Activated CD8-positive, alpha-beta T cell treated with anti-CD3 and anti-CD28 coated beads, Interleukin-2, amount 10 ng/mL, durations not matched to agents 7 days and 5 days (primary cell): ENCODE measurements around the gene USP54. TPM values are rescaled to one million over a fixed set of nuclear protein-coding genes. Genes with fewer than 3 reads are reported as not detected.
A peak's percentile ranks its signal among the peaks of the same experiment; 100 is the strongest.
"Not testable (repeated sequence)": the region's sequence is repeated elsewhere in the genome, so short reads cannot be mapped to it uniquely, and the experiment has no call there.

ENCODE experiments used
- ATAC-seq: fragments of 150-1000 bp; cut with Tn5 transposase; one replicate; pipeline ENCODE4 v1.10.0; 2021; ENCODE audit warnings: moderate library complexity
- CTCF ChIA-PET: fragments of 350-600 bp; sonication (Branson Sonifier 250); formaldehyde crosslinking; loops from one replicate; lab custom pipeline; 2021; ENCODE audit warnings: antibody characterized with exemption; lab: Charles Lee
- POLR2A ChIA-PET: fragments of 350-600 bp; sonication (Branson Sonifier 250); formaldehyde crosslinking; loops from one replicate; lab custom pipeline; 2021; ENCODE audit warnings: antibody characterized with exemption; lab: Charles Lee
- DNase-seq: peaks from one replicate; pipeline ENCODE4 v3.0.0-alpha.2; 2020
- H3K27ac Mint-ChIP-seq: one replicate; pipeline ENCODE4 v1.8.0; 2021; ENCODE audit warnings: mild to moderate bottlenecking, mixed read lengths
- H3K27me3 Mint-ChIP-seq: one replicate; pipeline ENCODE4 v1.8.0; 2021; ENCODE audit warnings: low read depth, mixed read lengths
- H3K36me3 Mint-ChIP-seq: one replicate; pipeline ENCODE4 v1.8.0; 2021; ENCODE audit warnings: low read depth, mixed read lengths
- H3K4me1 Mint-ChIP-seq: one replicate; pipeline ENCODE4 v1.8.0; 2021; ENCODE audit warnings: low read depth, mixed read lengths
- H3K4me3 Mint-ChIP-seq: one replicate; pipeline ENCODE4 v1.8.0; 2021; ENCODE audit warnings: mild to moderate bottlenecking, mixed read lengths
- H3K9me3 Mint-ChIP-seq: one replicate; pipeline ENCODE4 v1.8.0; 2022; ENCODE audit warnings: mixed read lengths; ENCODE audit not compliant: insufficient read depth
- total RNA-seq, 2 experiments: library from RNA; stranded (reverse); gene quantifications; one replicate each; pipeline ENCODE4 v1.2.3, GENCODE V29; 2021

The USP54 gene
- total RNA-seq, 2 experiments from 2014 or later: 3.7 to 4.3 TPM

DNA sequence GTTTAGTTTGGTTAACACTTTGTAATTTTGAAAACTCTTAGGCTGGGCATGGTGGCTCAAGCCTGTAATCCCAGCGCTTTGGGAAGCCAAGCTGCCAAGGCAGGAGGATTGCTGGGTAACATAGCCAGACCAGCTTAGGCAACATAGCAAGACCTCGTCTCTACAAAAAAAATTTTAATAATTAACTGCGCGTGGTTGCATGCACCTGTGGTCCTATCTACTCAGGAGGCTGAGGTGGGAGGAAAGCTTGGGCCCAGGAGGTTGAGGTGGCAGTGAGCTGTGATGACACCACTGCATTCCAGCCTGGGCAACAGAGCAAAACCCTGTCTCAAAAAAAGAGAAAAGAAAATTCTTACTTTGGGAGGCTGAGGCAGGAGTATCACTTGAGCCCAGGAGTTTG, 31.9 kb upstream of the USP54 start:
- no peak for DNase-seq
- POLR2A ChIA-PET: interaction anchor here (0.6 kb wide), 1 partner anchor 390 kb away, joined by 3 read pairs; no protein-coding TSS in a partner anchor
- no peak for ATAC-seq
- no peak overlapping the region for H3K4me3 Mint-ChIP-seq
- peaks cover 26% of the 10 kb centered on the region for H3K4me1 Mint-ChIP-seq
- CTCF ChIA-PET: interaction anchor here (0.6 to 1.4 kb wide), 3 partner anchors 78 to 798 kb away, joined by 3 to 5 read pairs (median 4); no protein-coding TSS in a partner anchor
- H3K27me3 Mint-ChIP-seq: no peaks in the 10 kb centered on the region
- H3K27ac Mint-ChIP-seq: no peak overlapping the region
- no peaks in the 10 kb centered on the region for H3K9me3 Mint-ChIP-seq
- peaks cover 3% of the 10 kb centered on the region for H3K36me3 Mint-ChIP-seq

DNA sequence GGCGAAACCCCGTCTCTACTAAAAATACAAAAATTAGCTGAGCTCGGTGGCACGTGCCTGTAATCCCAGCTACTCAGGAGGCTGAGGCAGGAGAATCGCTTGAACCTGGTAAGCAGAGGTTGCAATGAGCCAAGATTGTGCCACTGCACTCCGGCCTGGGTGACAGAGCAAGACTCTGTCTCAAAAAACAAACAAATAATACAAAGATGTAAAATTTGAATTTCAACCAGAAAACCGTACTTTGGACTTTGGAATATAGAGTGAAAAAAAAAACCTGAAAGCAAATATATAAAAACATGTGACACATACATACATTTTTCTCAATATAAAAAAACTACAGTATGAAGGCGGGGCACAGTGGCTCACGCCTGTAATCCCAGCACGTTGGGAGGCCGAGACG, 29.8 kb upstream of the USP54 start:
- CTCF ChIA-PET: interaction anchor here (1.7 kb wide), 2 partner anchors 9 to 23 kb away, joined by 3 to 7 read pairs; no protein-coding TSS in a partner anchor
- H3K4me3 Mint-ChIP-seq, H3K36me3 Mint-ChIP-seq, DNase-seq, H3K27me3 Mint-ChIP-seq, ATAC-seq, POLR2A ChIA-PET, H3K4me1 Mint-ChIP-seq, H3K9me3 Mint-ChIP-seq, H3K27ac Mint-ChIP-seq: not testable (repeated sequence)

GRCh38 chr10:73617143-73617542, 26.0 kb upstream of the USP54 start:
- POLR2A ChIA-PET: interaction anchor here (1.0 kb wide), 1 partner anchor 122 kb away, joined by 4 read pairs; the partner anchor contains the start of gene PPP3CB
- CTCF ChIA-PET: interaction anchor here (1.1 to 1.9 kb wide), 2 partner anchors 27 to 88 kb away, joined by 4 to 5 read pairs; no protein-coding TSS in a partner anchor
- H3K4me1 Mint-ChIP-seq, H3K27me3 Mint-ChIP-seq, ATAC-seq, DNase-seq, H3K27ac Mint-ChIP-seq, H3K4me3 Mint-ChIP-seq, H3K36me3 Mint-ChIP-seq, H3K9me3 Mint-ChIP-seq: not testable (repeated sequence)

DNA sequence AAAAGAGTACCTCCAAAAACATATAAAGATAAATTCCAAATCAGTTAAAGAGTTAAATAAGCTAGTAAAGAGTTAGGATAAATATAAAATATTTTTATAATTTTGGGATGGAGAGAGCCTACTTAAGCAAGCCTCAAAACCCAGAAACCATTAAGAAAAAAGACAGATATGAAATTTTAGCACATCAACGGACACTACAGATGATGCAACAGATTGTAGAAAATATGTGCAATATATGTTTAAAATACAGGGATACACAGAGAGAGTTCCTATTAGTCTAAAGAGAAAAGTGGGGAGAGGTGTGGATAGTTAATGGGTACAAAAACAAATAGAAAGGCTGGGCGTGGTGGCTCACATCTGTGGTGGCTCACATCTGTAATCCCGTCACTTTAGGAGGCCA, 23.6 kb upstream of the USP54 start:
- Mint-ChIP-seq H3K4me3 (no peak overlapping the region), H3K9me3 (no peaks in the 10 kb centered on the region), H3K27me3 (no peaks in the 10 kb centered on the region), H3K27ac (no peak overlapping the region), H3K36me3 (no peaks in the 10 kb centered on the region), H3K4me1 (no peaks in the 10 kb centered on the region)
- POLR2A ChIA-PET: no interaction called here
- no peak for DNase-seq
- ATAC-seq: no peak
- CTCF ChIA-PET: no interaction called here

GRCh38 chr10:73609116-73609515, 18.0 kb upstream of the USP54 start:
- ATAC-seq (no peak), DNase-seq (no peak)
- H3K9me3 Mint-ChIP-seq: no peaks in the 10 kb centered on the region
- CTCF ChIA-PET: interaction anchor here (0.8 to 1.3 kb wide), 2 partner anchors 57 to 79 kb away, joined by 3 to 4 read pairs; no protein-coding TSS in a partner anchor
- no peak overlapping the region for H3K4me3 Mint-ChIP-seq
- no peaks in the 10 kb centered on the region for H3K27me3 Mint-ChIP-seq
- peaks cover 2% of the 10 kb centered on the region for H3K4me1 Mint-ChIP-seq
- H3K36me3 Mint-ChIP-seq: no peaks in the 10 kb centered on the region
- POLR2A ChIA-PET: interaction anchor here (0.7 to 1.4 kb wide), 2 partner anchors 8 to 17 kb away, joined by 3 read pairs; no protein-coding TSS in a partner anchor
- H3K27ac Mint-ChIP-seq: no peak overlapping the region

- no peak overlapping the region for H3K27ac Mint-ChIP-seq
- H3K36me3 Mint-ChIP-seq: no peaks in the 10 kb centered on the region
- H3K4me3 Mint-ChIP-seq: no peak overlapping the region
- no peak for DNase-seq
- H3K4me1 Mint-ChIP-seq: no peaks in the 10 kb centered on the region
- peaks cover 2% of the 10 kb centered on the region for H3K27me3 Mint-ChIP-seq
- CTCF ChIA-PET: interaction anchor here (1.1 to 1.8 kb wide), 3 partner anchors 10 to 42 kb away, joined by 3 to 9 read pairs (median 4); no protein-coding TSS in a partner anchor
- ATAC-seq: no peak
- H3K9me3 Mint-ChIP-seq: no peaks in the 10 kb centered on the region
- POLR2A ChIA-PET: interaction anchor here (1.1 kb wide), 1 partner anchor 8 kb away, joined by 3 read pairs; no protein-coding TSS in a partner anchor
Measured at GRCh38 chr10:73601486-73601921, 10.4 kb upstream of the USP54 start.

DNA sequence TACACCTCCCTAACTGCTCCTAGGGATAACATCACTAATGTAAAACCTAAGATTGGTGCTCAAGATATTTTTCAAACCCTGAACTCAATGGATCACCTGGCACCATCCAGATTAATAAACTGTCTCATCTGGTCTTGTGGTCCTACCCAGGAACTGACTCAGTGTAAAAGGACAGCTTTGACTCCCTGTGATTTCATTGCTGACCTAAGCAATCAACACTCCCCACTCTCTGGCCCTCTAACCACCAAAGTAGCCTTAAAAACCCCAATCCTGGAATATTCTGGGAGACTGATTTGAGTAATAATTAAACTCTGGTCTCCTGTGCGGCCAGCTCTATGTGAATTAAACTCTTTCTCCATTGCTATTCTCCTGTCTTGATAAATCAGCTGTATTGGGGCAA, 6.2 kb upstream of the USP54 start:
- peaks cover 2% of the 10 kb centered on the region for H3K4me1 Mint-ChIP-seq
- DNase-seq (no peak), ATAC-seq (no peak)
- H3K4me3 Mint-ChIP-seq: no peak overlapping the region
- H3K36me3 Mint-ChIP-seq: no peaks in the 10 kb centered on the region
- H3K27me3 Mint-ChIP-seq: peaks cover 2% of the 10 kb centered on the region
- ChIA-PET POLR2A (no interaction called here), CTCF (no interaction called here)
- H3K9me3 Mint-ChIP-seq: no peaks in the 10 kb centered on the region
- H3K27ac Mint-ChIP-seq: no peak overlapping the region

GRCh38 chr10:73593812-73594211, 2.7 kb upstream of the USP54 start:
- no peaks in the 10 kb centered on the region for H3K36me3 Mint-ChIP-seq
- no peak overlapping the region for H3K27ac Mint-ChIP-seq
- POLR2A ChIA-PET: interaction anchor here (0.6 kb wide), 1 partner anchor 112 kb away, joined by 3 read pairs; no protein-coding TSS in a partner anchor
- peaks cover 2% of the 10 kb centered on the region for H3K27me3 Mint-ChIP-seq
- no peak overlapping the region for H3K4me3 Mint-ChIP-seq
- H3K4me1 Mint-ChIP-seq: peaks cover 18% of the 10 kb centered on the region
- no peaks in the 10 kb centered on the region for H3K9me3 Mint-ChIP-seq
- CTCF ChIA-PET: no interaction called here
- ATAC-seq (no peak), DNase-seq (no peak)

- H3K27ac Mint-ChIP-seq: no peak overlapping the region
- H3K36me3 Mint-ChIP-seq: no peaks in the 10 kb centered on the region
- no peak for DNase-seq
- H3K9me3 Mint-ChIP-seq: no peaks in the 10 kb centered on the region
- peaks cover 18% of the 10 kb centered on the region for H3K4me1 Mint-ChIP-seq
- ATAC-seq: no peak
- no peak overlapping the region for H3K4me3 Mint-ChIP-seq
- CTCF ChIA-PET: no interaction called here
- H3K27me3 Mint-ChIP-seq: peaks cover 2% of the 10 kb centered on the region
- POLR2A ChIA-PET: no interaction called here
Measured at GRCh38 chr10:73593110-73593509, 2.0 kb upstream of the USP54 start.

DNA sequence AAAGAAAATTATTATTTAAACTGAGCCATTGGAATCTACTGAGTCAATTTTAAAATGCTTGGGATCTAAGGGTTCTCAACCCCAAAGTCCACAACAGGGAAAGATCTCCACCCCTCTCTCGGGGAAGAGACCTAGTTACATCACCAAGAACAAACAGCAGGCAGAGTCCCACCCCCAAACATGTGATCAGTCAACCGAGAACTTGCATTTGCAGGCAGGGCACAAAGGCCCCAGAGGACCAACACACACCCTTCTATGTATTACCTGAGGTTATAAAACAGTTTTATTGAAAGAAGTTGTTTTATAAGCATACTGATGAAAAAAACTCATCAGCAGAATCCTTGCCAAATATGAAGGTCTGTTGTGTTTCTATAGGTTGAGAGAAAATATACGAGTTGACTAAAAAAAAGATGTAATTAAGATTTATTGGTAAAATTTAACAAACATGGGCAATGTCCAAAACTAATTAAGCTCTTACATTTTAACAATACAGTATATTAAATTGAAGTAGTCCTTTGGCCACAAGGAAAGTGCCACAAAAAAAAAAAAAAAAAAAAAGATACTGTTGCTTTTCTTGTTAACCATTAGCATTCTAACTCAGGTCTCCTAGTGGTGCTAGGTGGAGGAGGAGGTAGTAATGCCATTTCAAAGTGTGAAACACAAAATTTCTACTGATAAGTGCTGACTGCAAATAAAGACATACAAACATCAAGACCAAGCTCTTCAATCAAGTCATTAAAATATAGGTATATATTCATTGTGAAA, 975 bp upstream of the USP54 start:
- H3K4me1 Mint-ChIP-seq: peaks cover 18% of the 10 kb centered on the region
- no peaks in the 10 kb centered on the region for H3K36me3 Mint-ChIP-seq
- no peaks in the 10 kb centered on the region for H3K9me3 Mint-ChIP-seq
- ATAC-seq (peak; percentile 51), DNase-seq (peak; percentile 36)
- H3K27me3 Mint-ChIP-seq: no peaks in the 10 kb centered on the region
- H3K4me3 Mint-ChIP-seq: peak overlapping the region; percentile 39
- ChIA-PET POLR2A (interaction anchor here (1.4 kb wide), 1 partner anchor 33 kb away, joined by 4 read pairs; no protein-coding TSS in a partner anchor), CTCF (interaction anchor here (0.8 to 3.1 kb wide), 7 partner anchors 9 to 160 kb away, joined by 3 to 19 read pairs (median 4); no protein-coding TSS in a partner anchor)
- no peak overlapping the region for H3K27ac Mint-ChIP-seq

GRCh38 chr10:73589563-73590126, 1.5 kb downstream of the USP54 start:
- POLR2A ChIA-PET: no interaction called here
- no peak for ATAC-seq
- DNase-seq: no peak
- Mint-ChIP-seq H3K27me3 (no peaks in the 10 kb centered on the region), H3K27ac (no peak overlapping the region), H3K4me3 (no peak overlapping the region), H3K36me3 (peaks cover 2% of the 10 kb centered on the region), H3K9me3 (peaks cover 3% of the 10 kb centered on the region), H3K4me1 (peaks cover 20% of the 10 kb centered on the region)
- CTCF ChIA-PET: interaction anchor here (2.6 to 3.1 kb wide), 2 partner anchors 54 to 60 kb away, joined by 10 to 19 read pairs; no protein-coding TSS in a partner anchor
